ENCODE results near the gene PDXP. TPM values are rescaled to one million over a fixed set of nuclear protein-coding genes. Genes with fewer than 3 reads are reported as not detected.
"Not testable (repeated sequence)": the region's sequence is repeated elsewhere in the genome, so short reads cannot be mapped to it uniquely, and the experiment has no call there.

Gene PDXP
- total and polyA plus RNA-seq, 2 experiments from 2014 or later = 1.9 to 17.5 TPM

DNA sequence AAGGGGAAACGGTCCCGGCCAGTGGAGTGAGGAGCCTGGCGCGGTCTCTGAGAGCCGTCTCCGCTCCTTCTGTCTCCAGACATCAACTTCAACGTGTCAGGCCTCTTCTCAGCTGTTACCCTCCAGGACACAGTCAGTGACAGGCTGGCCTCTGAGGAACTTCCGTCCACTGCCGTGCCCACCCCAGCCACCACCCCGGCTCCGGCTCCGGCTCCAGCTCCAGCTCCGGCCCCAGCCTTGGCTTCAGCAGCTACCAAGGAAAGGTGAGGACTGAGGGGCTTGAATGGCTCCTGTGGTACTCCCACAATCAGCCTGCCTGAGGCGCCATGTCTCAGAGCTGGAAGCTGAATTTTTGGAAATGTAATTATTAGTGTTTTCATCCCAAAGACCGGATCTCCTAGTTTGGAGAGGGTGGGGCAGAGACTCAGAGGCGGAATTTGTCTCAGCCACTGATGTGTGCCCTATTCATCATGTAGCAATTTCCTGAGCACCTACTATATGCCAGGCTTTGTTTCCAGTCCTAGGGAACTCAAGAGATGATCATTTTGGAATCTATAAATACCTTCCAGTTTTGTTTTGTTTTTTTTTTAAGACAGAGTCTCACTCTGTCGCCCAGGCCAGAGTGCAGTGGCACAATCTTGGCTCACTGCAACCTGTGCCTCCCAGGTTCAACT, 7.9 kb upstream of the PDXP start:
- 95 to 99% methylated on average over 11 to 17 of the region's 17 CpGs for WGBS, 2 experiments (ENCODE audit: low coverage in 1 of 2, low lambda C conversion rate in 2 of 2, missing lambda C conversion rate in 2 of 2)
- H3K4me1 ChIP-seq (ENCODE audit: insufficient read depth) = no peaks in the 10 kb centered on the region
- DNase-seq = no peak

DNA sequence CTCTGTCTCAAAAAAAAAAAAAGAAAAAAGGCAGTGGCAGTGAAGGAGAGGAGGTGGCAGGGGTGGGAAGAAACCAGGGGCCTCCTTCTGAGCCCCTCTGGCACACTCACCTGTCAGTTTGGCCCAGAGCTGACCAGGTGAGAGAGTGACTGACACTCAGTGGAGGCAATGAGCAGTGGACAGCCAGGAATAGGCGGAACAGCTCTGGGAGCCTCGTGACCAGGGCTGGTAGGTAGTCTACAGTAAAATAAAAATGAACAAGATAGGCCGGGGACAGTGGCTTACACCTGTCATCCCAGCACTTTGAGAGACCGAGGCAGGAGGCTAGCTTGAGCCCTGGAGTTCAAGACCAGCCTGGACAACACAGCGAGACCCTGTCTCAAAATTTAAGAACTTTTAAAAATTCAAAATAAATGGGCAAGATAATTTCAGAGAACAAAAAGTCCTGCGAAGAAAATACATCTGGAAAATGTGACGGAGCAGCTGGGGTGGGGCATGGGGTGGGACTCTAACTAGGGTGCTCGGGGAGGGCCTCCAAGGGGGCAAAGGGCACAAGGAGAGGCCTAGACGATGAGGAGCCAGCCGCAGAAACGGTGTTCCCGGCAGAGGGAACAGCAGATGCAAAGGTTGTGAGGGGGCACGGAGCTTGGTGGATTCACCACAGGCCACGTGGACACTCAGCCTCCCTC, 3.8 kb upstream of the PDXP start:
- TF ChIP-seq EZH2 (IDR thresholded peaks at IDR 0.05; ENCODE audit: insufficient read depth, poor library complexity, severe bottlenecking) = no peak
- no peak for TF ChIP-seq EZH2phosphoT487 (IDR thresholded peaks at IDR 0.05; ENCODE audit: insufficient read depth, low read depth)
- in situ Hi-C loops (cut with MboI) = no loop called here
- no peaks in the 10 kb centered on the region for H3K27me3 ChIP-seq (replicated peaks; ENCODE audit: insufficient read depth)
- H3K27ac ChIP-seq = no peak overlapping the region
- no peak overlapping the region for H3K4me2 ChIP-seq (ENCODE audit: unreplicated experiment)
- H3K9me3 ChIP-seq (ENCODE audit: low read depth) = no peaks in the 10 kb centered on the region
- no peak overlapping the region for H3K9ac ChIP-seq
- no peaks in the 10 kb centered on the region for H4K20me1 ChIP-seq (ENCODE audit: insufficient read depth)
- H2AFZ ChIP-seq = no peak overlapping the region
- no peak overlapping the region for H3K4me3 ChIP-seq
- no peaks in the 10 kb centered on the region for H3K9me2 ChIP-seq (ENCODE audit: insufficient read depth)
- H3F3A ChIP-seq (ENCODE audit: insufficient read depth) = peaks cover 9% of the 10 kb centered on the region; the same call in 1 of the 2 replicates
- peaks cover 6% of the 10 kb centered on the region for H3K79me2 ChIP-seq (ENCODE audit: insufficient read depth)
- H3K36me3 ChIP-seq (ENCODE audit: low read depth) = no peaks in the 10 kb centered on the region
- H3K4me1 ChIP-seq (ENCODE audit: insufficient read depth) = peaks cover 12% of the 10 kb centered on the region
- DNase-seq = no peak
- WGBS, 2 experiments (ENCODE audit: low coverage in 1 of 2, low lambda C conversion rate in 2 of 2, missing lambda C conversion rate in 2 of 2) = 76 to 82% methylated on average over 8 to 14 of the region's 14 CpGs

More for the DNA sequence above, 7.9 kb upstream of the PDXP start:
- in situ Hi-C loops (cut with MboI) = no loop called here
- no peak overlapping the region for H2AFZ ChIP-seq
- H3K79me2 ChIP-seq (ENCODE audit: insufficient read depth) = no peaks in the 10 kb centered on the region
- H3K27me3 ChIP-seq (replicated peaks; ENCODE audit: insufficient read depth) = no peaks in the 10 kb centered on the region
- H3K36me3 ChIP-seq (ENCODE audit: low read depth) = no peaks in the 10 kb centered on the region
- H3K4me3 ChIP-seq = no peak overlapping the region
- no peaks in the 10 kb centered on the region for H3K9me3 ChIP-seq (ENCODE audit: low read depth)
- H3K9ac ChIP-seq = no peak overlapping the region
- no peaks in the 10 kb centered on the region for H3F3A ChIP-seq (ENCODE audit: insufficient read depth)
- H3K4me2 ChIP-seq (ENCODE audit: unreplicated experiment) = no peak overlapping the region
- H3K9me2 ChIP-seq (ENCODE audit: insufficient read depth) = no peaks in the 10 kb centered on the region
- H4K20me1 ChIP-seq (ENCODE audit: insufficient read depth) = no peaks in the 10 kb centered on the region
- H3K27ac ChIP-seq = no peak overlapping the region
- TF ChIP-seq EZH2 (IDR thresholded peaks at IDR 0.05; ENCODE audit: insufficient read depth, poor library complexity, severe bottlenecking) (no peak), EZH2phosphoT487 (IDR thresholded peaks at IDR 0.05; ENCODE audit: insufficient read depth, low read depth) (no peak)

DNA sequence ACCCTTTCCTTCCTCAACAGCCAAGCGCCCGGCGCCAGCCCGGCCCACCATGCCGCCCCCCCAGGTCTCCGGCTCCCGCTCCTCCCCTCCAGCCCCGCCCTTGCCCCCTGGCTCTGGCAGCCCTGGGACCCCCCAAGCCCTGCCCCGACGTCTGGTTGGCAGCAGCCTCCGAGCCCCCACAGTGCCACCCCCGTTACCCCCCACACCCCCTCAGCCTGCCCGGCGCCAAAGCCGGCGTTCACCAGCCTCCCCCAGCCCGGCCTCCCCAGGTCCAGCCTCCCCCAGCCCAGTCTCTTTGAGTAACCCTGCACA, 3.3 kb upstream of the PDXP start:
- Histone ChIP-seq H3K4me3 (no peak overlapping the region), H2AFZ (no peak overlapping the region), H3F3A (ENCODE audit: insufficient read depth) (peaks cover 14% of the 10 kb centered on the region; the same call in 1 of the 2 replicates), H3K79me2 (ENCODE audit: insufficient read depth) (peaks cover 11% of the 10 kb centered on the region), H3K27me3 (replicated peaks; ENCODE audit: insufficient read depth) (no peaks in the 10 kb centered on the region), H3K36me3 (ENCODE audit: low read depth) (no peaks in the 10 kb centered on the region), H4K20me1 (ENCODE audit: insufficient read depth) (no peaks in the 10 kb centered on the region), H3K9me3 (ENCODE audit: low read depth) (no peaks in the 10 kb centered on the region), H3K27ac (no peak overlapping the region), H3K9ac (no peak overlapping the region), H3K4me1 (ENCODE audit: insufficient read depth) (peaks cover 17% of the 10 kb centered on the region), H3K9me2 (ENCODE audit: insufficient read depth) (no peaks in the 10 kb centered on the region), H3K4me2 (ENCODE audit: unreplicated experiment) (no peak overlapping the region)
- WGBS, 2 experiments (ENCODE audit: low coverage in 1 of 2, low lambda C conversion rate in 2 of 2, missing lambda C conversion rate in 2 of 2) = 87 to 100% methylated on average over 1 to 17 of the region's 17 CpGs
- no peak for TF ChIP-seq EZH2 (IDR thresholded peaks at IDR 0.05; ENCODE audit: insufficient read depth, poor library complexity, severe bottlenecking)
- TF ChIP-seq EZH2phosphoT487 (IDR thresholded peaks at IDR 0.05; ENCODE audit: insufficient read depth, low read depth) = no peak
- in situ Hi-C loops (cut with MboI) = no loop called here
- no peak for DNase-seq

DNA sequence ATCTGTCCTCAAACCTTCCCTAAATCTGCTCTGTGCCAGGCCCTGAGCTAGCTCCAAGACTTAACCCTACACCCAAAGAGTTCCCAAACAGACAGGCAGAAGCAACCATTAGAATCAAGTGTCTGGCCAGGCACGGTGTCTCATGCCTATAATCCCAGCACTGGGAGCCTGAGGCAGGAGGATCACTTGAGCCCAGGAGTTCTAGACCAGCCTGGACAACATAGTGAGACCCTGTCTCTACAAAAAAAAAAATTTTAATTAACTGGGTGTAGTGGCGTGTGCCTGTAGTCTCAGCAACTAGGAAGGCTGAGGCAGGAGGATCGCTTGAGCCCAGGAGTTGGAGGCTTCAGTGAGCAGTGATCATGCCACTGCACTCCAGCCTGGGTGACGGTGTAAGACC, 1.9 kb upstream of the PDXP start:
- H3K9me2 ChIP-seq (ENCODE audit: insufficient read depth); H3K27me3 ChIP-seq (replicated peaks; ENCODE audit: insufficient read depth); H3K36me3 ChIP-seq (ENCODE audit: low read depth); H2AFZ ChIP-seq; H3K4me2 ChIP-seq (ENCODE audit: unreplicated experiment); H3K27ac ChIP-seq; H3K4me3 ChIP-seq; H4K20me1 ChIP-seq (ENCODE audit: insufficient read depth); H3K9ac ChIP-seq; DNase-seq; in situ Hi-C loops (cut with MboI); H3K9me3 ChIP-seq (ENCODE audit: low read depth): not testable (repeated sequence)
- 92 to 95% methylated on average over 4 of the region's 4 CpGs for WGBS, 2 experiments (ENCODE audit: low coverage in 1 of 2, low lambda C conversion rate in 2 of 2, missing lambda C conversion rate in 2 of 2)
- Histone ChIP-seq H3K79me2 (ENCODE audit: insufficient read depth) (peaks cover 20% of the 10 kb centered on the region), H3K4me1 (ENCODE audit: insufficient read depth) (peaks cover 29% of the 10 kb centered on the region), H3F3A (ENCODE audit: insufficient read depth) (peaks cover 23% of the 10 kb centered on the region)

Measured in GM23248 (cell line).